Activated gamma-delta T cell treated with Interleukin-2 at 50 U/mL for 16 hours (primary cell): Measurements from ENCODE around the gene ST3GAL4.
"Not testable (repeated sequence)": the region's sequence is repeated elsewhere in the genome, so short reads cannot be mapped to it uniquely, and the experiment has no call there.

Experiments
- DNase-seq: peaks from one replicate; pipeline ENCODE4 v3.0.0-alpha.2; 2020

The ST3GAL4 gene

DNA sequence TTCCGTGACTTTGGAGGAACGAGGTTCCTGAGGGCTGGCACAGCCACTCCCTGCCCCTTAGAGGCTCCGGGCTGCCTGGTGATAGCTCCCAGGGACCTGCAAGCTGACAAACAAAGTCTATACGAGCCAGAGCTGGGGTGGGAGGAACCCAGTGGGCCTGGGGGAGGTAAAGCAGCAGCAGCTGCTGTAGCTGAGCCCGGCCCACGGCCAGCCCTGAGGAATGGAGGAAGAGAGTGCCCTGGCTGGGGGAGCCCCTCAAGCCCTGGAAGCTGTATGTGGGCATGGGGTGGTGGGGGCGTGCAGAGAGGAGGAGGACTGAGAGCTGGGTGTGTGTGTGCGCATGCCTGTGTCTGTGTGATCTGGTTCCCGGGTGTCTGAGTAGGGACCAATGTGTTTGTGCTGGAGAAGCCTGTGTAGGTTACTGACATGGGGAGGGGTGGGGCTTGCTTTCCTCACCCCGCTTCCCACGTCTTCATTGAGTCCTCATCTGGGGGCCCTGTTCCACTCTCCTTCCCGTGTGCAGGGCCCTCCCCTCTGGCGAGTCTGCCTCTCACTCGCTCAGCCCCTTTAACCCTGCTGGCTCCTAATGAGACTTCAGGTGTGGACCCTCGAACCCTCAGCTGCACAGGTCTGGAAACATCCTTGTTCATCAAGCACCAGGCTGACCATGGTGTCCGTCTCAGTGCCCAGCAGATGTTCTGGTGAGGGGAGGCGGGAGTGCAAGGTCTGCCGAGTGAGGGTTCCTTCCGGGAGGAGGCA, 10.8 kb downstream of the ST3GAL4 start:
- DNase-seq, result no peak

- DNase-seq, result not testable (repeated sequence)
Observed at GRCh38 chr11:126366823-126367654, 11.6 kb downstream of the ST3GAL4 start.

DNA sequence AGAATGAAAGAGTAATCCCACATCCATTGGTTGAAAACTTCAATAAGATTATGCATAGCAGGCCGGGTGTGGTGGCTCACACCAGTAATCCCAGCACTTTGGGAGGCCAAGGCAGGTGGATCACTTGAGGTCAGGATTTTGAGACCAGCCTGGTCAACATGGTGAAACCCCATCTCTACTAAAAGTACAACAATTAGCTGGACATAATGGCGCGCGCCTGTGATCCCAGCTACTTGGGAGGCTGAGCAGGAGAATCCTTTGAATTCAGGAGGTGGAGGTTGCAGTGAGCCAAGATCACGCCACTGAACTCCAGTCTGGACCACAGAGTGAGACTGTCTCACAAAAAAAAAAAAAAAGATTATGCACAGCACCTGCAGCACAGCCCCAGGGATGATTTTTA, 12.3 kb downstream of the ST3GAL4 start:
- DNase-seq, result not testable (repeated sequence)

- not testable (repeated sequence) for DNase-seq
Observed at GRCh38 chr11:126368336-126369119, 13.0 kb downstream of the ST3GAL4 start.

- DNase-seq, result no peak
Observed at GRCh38 chr11:126370016-126370415, 14.5 kb downstream of the ST3GAL4 start.

- no peak for DNase-seq
Observed at GRCh38 chr11:126371595-126371994, 16.1 kb downstream of the ST3GAL4 start.

GRCh38 chr11:126373389-126374066, 18.0 kb downstream of the ST3GAL4 start:
- DNase-seq, result not testable (repeated sequence)

DNA sequence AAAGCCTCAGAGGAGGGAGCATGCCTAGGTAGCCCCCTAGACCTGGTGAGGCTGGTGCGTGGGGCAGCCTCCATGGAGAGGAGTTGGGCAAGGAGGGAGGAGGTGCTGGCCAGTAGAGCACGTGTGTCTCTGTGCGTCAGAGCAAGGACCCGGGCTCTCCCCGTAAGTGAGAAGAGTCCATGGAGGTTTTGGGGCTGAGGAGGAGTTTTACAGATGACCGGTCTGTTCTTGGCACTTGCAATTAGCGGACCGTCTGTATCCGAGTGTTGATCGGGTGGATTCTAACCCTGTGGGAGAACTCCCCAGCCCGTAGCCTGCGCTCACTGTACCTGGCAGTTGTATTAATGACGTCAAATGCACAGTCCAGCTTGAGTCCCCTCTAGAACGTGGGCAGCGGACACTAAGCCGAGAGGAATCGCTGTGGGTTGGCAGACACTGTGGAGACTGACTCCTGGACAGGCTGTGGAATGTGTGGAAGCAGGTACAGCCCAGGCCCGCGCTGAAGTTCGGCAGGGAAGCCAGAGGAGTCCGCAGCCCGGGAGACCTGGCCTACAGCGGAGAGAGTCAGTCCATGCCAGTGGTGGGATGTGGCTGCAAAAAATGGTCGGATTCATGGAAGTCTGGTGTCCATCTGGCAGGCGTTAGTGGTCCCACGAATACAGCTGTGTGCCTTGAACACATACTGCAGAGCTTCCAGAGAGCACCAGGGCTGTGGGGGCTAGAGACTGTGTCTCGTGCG, 19.2 kb downstream of the ST3GAL4 start:
- DNase-seq, result not testable (repeated sequence)

DNA sequence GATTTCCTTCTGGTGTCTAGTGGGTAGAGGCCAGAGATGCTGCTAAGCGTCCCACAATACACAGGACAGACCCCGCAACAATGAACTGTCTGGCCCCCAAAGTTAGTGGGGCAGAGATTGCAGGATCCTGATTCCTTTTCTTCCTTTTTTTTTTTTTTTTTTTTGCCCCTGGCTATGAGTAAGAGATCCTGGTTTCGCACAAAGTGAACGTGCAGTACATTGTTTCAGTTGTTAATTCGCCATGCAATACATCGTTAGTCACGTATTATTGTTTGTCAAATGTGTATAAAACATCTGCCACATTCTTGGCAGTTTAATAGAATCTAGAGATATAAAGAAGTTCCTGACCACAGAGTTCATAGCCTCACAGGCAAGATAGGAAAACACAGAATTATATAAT, 20.2 kb downstream of the ST3GAL4 start:
- DNase-seq, result no peak

- no peak for DNase-seq
Observed at GRCh38 chr11:126378763-126379162, 23.3 kb downstream of the ST3GAL4 start.

- no peak for DNase-seq
Observed at GRCh38 chr11:126380909-126381308, 25.4 kb downstream of the ST3GAL4 start.

DNA sequence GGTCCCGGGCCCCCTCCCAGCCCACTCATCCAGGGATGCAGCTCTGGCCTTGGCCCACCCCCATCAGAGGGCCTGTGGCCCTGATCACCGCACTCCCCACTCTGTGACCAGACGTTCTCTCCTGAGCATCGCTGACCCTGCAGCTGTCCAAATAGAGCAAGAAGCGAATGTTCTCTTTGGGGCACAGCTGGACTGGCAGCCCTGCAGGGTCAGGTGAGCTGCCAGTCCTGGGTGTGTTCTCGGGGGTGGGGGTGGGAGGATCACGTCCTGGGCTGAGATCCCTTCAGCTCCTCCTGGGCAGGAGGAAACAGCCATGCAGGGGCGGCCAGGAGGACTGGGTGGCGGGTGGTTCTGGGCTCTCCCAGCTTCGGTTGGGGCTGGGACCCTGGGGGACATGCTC, 26.5 kb downstream of the ST3GAL4 start:
- DNase-seq, result not testable (repeated sequence)

DNA sequence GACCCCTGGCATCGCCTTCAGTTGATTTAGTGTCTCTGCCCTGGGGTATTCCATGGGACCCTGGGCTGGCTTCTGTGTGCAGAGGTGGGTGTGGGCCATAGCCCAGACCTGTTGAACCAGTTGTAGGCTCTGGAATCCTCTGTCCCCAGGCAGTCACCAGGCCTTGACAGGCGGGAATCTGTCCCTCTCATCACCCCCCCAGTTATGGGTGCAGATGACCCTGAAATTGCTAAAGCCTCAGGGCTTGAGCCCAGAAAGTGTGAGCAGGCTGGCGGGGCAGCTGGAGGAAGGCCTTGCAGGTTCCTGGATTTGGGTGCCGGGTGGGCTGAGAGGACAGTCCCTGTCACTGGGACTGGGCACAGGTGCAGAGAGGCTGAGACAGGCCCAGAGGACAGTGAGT, 27.2 kb downstream of the ST3GAL4 start:
- DNase-seq, result not testable (repeated sequence)

DNA sequence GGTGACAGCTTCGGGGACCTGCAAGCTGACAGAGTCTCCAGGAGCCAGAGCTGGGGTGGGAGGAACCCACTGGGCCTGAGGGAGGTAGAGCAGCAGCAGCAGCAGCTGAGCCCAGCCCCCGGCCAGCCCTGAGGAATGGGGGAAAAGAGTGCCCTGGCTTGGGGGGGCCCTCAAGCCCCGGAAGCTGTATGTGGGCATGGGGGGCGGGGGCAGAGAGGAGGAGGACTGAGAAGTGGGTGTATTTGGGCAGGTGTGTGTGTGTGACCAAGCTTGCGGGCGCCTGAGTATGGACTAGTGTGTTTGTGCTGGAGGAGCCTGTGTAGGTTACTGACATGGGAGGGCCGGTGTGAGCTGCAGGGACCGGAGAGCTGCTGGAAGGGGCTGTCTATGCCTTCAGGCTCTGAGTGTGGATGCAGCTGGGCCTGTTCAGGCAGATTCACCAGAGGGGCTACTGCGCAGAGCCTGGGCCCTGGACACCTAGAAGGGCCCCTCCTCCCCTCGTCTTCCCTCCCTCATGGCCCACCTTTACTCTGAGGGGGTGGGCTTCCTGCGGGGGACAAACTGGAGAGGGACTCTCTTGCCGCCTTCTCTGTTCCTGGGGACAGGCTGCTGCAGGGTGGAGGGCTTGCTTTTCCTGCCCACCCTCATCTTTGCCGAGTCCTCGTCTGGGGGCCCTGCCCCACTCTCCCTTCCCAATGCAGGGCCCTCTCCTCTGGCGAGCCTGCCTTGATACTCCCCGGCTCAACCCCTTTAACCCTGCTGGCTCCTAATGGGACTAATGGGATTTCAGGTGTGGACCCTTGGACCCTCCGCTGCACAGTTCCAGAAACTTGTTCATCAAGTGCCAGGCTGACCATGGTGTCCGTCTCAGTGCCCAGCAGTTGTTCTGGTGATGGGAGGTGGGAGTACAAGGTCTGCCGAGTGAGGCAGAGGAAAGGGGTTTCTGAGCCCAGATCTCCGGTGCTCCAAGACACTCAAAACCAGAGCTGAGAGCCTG, 28.2 kb downstream of the ST3GAL4 start:
- no peak for DNase-seq

- no peak for DNase-seq
Observed at GRCh38 chr11:126384449-126385070, 29.1 kb downstream of the ST3GAL4 start.

DNA sequence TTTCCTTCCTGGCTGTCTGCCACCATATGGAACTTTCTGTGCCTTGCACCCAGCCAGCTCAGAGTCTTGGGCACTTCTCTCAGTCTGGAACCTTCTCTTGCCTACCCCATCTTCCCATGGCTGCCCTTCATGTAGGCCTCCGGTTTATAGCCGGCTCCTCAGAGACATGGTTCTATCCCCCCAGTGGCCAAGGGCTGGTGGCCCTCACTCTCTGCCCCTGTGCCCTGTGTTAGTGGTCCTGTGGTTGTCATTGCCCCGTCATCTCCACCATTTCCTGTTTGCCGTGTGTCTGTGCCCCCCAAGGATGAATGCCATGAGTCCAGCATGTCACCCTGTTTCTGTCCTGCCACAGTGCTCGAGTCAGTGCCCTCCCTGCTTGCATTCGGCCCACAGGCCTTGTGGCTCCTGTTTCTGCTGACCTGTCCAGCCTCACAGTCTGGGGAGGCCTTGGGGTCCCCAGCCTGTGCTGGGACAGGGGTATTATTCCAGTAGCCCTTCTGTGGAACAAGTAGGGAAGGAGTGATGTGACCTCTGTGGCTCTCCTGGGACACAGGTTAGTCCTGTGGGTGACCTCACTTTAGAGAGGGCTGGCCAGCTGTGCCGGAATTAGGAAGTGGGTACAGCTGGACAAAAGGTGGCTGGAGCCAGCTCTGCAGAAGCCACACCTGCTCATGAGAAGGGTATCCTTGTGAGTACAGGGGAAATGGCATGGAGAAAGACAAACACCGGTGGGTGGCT, 30.7 kb downstream of the ST3GAL4 start:
- DNase-seq, result no peak

- DNase-seq, result not testable (repeated sequence)
Observed at GRCh38 chr11:126386729-126387071, 31.2 kb downstream of the ST3GAL4 start.

- no peak for DNase-seq
Observed at GRCh38 chr11:126387857-126388256, 32.4 kb downstream of the ST3GAL4 start.

DNA sequence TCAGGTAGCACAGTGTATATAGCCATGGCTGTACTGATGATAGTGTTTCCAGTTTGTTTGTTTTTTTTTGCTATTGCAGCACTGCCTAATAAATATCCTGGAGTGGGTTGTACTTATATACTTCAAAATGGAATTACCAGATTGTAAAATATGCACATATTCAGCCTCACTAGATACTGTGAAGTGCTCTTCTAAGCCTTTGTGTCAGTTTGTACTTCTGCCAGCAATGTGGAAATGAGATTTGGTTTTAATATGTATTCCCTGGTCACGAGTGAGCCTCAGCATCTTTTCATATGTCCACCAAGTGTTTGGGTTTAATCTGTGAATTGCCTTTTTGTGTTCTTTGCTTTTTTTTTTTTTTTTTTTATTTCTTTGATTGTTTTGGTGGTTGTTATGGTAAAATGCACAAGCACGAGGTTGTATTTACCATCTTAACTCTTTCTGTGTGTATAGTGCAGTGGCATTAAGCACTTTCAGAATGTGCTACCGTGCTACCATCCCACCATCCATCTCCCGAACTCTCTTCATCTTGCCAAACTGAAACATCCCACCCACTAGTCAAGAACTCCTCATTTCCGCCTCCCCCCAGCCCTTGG, 34.9 kb downstream of the ST3GAL4 start:
- no peak for DNase-seq
